GM21576 (cell line): ENCODE data around the gene CAMK1.

Experiments used
- ATAC-seq: cut with Tn5 transposase; IDR thresholded peaks from one replicate; pipeline ENCODE4 v1.9.1; 2021; ENCODE audit warnings: mild to moderate bottlenecking, moderate library complexity; ENCODE audit not compliant: unreplicated experiment

Gene CAMK1

GRCh38 chr3:9743548-9743947 is 26.2 kb downstream of the CAMK1 start:
- ATAC-seq = no peak

GRCh38 chr3:9742560-9742959 is 27.2 kb downstream of the CAMK1 start:
- no peak for ATAC-seq

- no peak for ATAC-seq
These were observed 30.6 kb downstream of the CAMK1 start for GRCh38 chr3:9739181-9739580.

GRCh38 chr3:9736831-9737230 is 32.9 kb downstream of the CAMK1 start:
- no peak for ATAC-seq

GRCh38 chr3:9732740-9733115 is 37.0 kb downstream of the CAMK1 start:
- no peak for ATAC-seq

- ATAC-seq = no peak
These were observed 37.5 kb downstream of the CAMK1 start for GRCh38 chr3:9732080-9732739.

GRCh38 chr3:9731206-9732079 is 38.3 kb downstream of the CAMK1 start, which contains the start of gene BRPF1:
Gene BRPF1, plus strand, starts transcription at chr3:9731735. Its CDS starts 2,406 bp downstream, at chr3:9734141.
- ATAC-seq = peak; percentile 93

GRCh38 chr3:9730657-9731205 is 39.0 kb downstream of the CAMK1 start:
- peak; percentile 38 for ATAC-seq

GRCh38 chr3:9729419-9729818 is 40.3 kb downstream of the CAMK1 start:
- ATAC-seq = no peak

- no peak for ATAC-seq
These were observed 42.0 kb downstream of the CAMK1 start for GRCh38 chr3:9727743-9728142.

GRCh38 chr3:9727041-9727595 is 42.6 kb downstream of the CAMK1 start:
- no peak for ATAC-seq

GRCh38 chr3:9725775-9726515 is 43.8 kb downstream of the CAMK1 start:
- no peak for ATAC-seq

GRCh38 chr3:9721700-9722060 is 48.1 kb downstream of the CAMK1 start:
- no peak for ATAC-seq

GRCh38 chr3:9721015-9721699 is 48.6 kb downstream of the CAMK1 start:
- ATAC-seq = no peak

GRCh38 chr3:9718118-9718517 is 51.6 kb downstream of the CAMK1 start:
- ATAC-seq = no peak

GRCh38 chr3:9717563-9717962 is 52.2 kb downstream of the CAMK1 start:
- ATAC-seq = no peak

- no peak for ATAC-seq
These were observed 52.8 kb downstream of the CAMK1 start for GRCh38 chr3:9716801-9717555.

- no peak for ATAC-seq
These were observed 53.8 kb downstream of the CAMK1 start for GRCh38 chr3:9715764-9716437.

GRCh38 chr3:9715136-9715535 is 54.6 kb downstream of the CAMK1 start:
- no peak for ATAC-seq
